Ishikawa (cell line): ENCODE results near the gene FLT3LG.

Experiments used
- CEBPB ChIP-seq: IDR thresholded peaks from 2 replicates; pipeline ENCODE4 v1.6.1; 2012
- CREB1 ChIP-seq: IDR thresholded peaks from 2 replicates; pipeline ENCODE4 v1.6.1; 2012; ENCODE audit warnings: low read depth
- EGR1 ChIP-seq: IDR thresholded peaks from 2 replicates; pipeline ENCODE4 v1.6.1; 2012
- EP300 ChIP-seq: IDR thresholded peaks from 2 replicates; pipeline ENCODE4 v1.6.1; 2012; ENCODE audit warnings: borderline replicate concordance
- FOXM1 ChIP-seq: IDR thresholded peaks from 2 replicates; pipeline ENCODE4 v1.6.1; 2012; ENCODE audit warnings: low read depth, borderline replicate concordance
- NFIC ChIP-seq: IDR thresholded peaks from 2 replicates; pipeline ENCODE4 v1.6.1; 2012
- RAD21 ChIP-seq: IDR thresholded peaks from 2 replicates; pipeline ENCODE4 v1.6.1; 2012; ENCODE audit warnings: low read depth
- TAF1 ChIP-seq: IDR thresholded peaks from 2 replicates; pipeline ENCODE4 v1.6.1; 2012; ENCODE audit warnings: low read depth, mild to moderate bottlenecking
- TCF12 ChIP-seq: IDR thresholded peaks from 2 replicates; pipeline ENCODE4 v1.6.1; 2012; ENCODE audit warnings: low read depth
- TEAD4 ChIP-seq: IDR thresholded peaks from 2 replicates; pipeline ENCODE4 v1.6.1; 2012
- YY1 ChIP-seq: IDR thresholded peaks from 2 replicates; pipeline ENCODE4 v1.6.1; 2012; ENCODE audit warnings: low read depth
- ZBTB7A ChIP-seq: IDR thresholded peaks from 2 replicates; pipeline ENCODE4 v1.6.1; 2012; ENCODE audit warnings: low read depth
- TF ChIP-seq, protein P1 (sequence below): IDR thresholded peaks from 2 replicates; pipeline ENCODE4 v1.6.1; 2012
- TF ChIP-seq, protein P2 (sequence below): IDR thresholded peaks from 2 replicates; pipeline ENCODE4 v1.6.1; 2012
- TF ChIP-seq, protein P3 (sequence below): IDR thresholded peaks from 2 replicates; pipeline ENCODE4 v1.6.1; 2012; ENCODE audit warnings: low read depth, mild to moderate bottlenecking

Gene FLT3LG

DNA sequence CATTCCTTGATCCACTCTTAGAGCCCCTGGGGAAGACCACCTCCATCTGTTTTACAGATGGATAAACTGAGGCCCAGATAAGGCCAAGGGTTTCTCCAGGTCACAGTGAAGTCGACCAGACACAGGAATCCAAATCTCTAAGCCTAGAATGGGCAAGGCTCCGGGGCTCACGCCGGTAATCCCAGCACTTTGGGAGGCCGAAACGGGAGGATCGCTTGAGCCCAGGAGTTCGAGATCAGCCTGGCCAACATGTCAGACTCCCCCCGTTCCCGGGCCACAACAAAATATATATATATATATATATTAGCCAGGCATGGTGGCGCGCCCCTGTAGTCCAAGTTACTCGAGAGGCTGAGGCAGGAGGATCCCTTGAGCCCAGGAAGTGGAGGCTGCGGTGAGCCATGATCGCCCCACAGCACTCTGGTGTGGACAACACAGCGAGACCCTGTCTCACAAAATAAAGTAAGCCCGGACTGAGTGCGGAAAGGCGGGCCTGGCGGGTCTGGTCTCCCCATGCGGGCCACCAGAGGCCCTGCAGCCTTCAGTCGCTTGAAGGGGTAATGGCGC lies 12.8 kb downstream of the FLT3LG start:
- TF ChIP-seq TAF1: no peak
- TF ChIP-seq CREB1: no peak
- TF ChIP-seq EP300: no peak
- no peak for TF ChIP-seq EGR1
- TF ChIP-seq TEAD4: no peak
- no peak for TF ChIP-seq CEBPB
- TF ChIP-seq, protein P1, sequence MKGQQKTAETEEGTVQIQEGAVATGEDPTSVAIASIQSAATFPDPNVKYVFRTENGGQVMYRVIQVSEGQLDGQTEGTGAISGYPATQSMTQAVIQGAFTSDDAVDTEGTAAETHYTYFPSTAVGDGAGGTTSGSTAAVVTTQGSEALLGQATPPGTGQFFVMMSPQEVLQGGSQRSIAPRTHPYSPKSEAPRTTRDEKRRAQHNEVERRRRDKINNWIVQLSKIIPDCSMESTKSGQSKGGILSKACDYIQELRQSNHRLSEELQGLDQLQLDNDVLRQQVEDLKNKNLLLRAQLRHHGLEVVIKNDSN: no peak
- TF ChIP-seq, protein P2, sequence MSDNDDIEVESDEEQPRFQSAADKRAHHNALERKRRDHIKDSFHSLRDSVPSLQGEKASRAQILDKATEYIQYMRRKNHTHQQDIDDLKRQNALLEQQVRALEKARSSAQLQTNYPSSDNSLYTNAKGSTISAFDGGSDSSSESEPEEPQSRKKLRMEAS: no peak
- TF ChIP-seq, protein P3, sequence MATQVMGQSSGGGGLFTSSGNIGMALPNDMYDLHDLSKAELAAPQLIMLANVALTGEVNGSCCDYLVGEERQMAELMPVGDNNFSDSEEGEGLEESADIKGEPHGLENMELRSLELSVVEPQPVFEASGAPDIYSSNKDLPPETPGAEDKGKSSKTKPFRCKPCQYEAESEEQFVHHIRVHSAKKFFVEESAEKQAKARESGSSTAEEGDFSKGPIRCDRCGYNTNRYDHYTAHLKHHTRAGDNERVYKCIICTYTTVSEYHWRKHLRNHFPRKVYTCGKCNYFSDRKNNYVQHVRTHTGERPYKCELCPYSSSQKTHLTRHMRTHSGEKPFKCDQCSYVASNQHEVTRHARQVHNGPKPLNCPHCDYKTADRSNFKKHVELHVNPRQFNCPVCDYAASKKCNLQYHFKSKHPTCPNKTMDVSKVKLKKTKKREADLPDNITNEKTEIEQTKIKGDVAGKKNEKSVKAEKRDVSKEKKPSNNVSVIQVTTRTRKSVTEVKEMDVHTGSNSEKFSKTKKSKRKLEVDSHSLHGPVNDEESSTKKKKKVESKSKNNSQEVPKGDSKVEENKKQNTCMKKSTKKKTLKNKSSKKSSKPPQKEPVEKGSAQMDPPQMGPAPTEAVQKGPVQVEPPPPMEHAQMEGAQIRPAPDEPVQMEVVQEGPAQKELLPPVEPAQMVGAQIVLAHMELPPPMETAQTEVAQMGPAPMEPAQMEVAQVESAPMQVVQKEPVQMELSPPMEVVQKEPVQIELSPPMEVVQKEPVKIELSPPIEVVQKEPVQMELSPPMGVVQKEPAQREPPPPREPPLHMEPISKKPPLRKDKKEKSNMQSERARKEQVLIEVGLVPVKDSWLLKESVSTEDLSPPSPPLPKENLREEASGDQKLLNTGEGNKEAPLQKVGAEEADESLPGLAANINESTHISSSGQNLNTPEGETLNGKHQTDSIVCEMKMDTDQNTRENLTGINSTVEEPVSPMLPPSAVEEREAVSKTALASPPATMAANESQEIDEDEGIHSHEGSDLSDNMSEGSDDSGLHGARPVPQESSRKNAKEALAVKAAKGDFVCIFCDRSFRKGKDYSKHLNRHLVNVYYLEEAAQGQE: no peak
- TF ChIP-seq NFIC: no peak
- TF ChIP-seq RAD21: no peak
- no peak for TF ChIP-seq YY1
- no peak for TF ChIP-seq FOXM1
- no peak for TF ChIP-seq ZBTB7A
- no peak for TF ChIP-seq TCF12

DNA sequence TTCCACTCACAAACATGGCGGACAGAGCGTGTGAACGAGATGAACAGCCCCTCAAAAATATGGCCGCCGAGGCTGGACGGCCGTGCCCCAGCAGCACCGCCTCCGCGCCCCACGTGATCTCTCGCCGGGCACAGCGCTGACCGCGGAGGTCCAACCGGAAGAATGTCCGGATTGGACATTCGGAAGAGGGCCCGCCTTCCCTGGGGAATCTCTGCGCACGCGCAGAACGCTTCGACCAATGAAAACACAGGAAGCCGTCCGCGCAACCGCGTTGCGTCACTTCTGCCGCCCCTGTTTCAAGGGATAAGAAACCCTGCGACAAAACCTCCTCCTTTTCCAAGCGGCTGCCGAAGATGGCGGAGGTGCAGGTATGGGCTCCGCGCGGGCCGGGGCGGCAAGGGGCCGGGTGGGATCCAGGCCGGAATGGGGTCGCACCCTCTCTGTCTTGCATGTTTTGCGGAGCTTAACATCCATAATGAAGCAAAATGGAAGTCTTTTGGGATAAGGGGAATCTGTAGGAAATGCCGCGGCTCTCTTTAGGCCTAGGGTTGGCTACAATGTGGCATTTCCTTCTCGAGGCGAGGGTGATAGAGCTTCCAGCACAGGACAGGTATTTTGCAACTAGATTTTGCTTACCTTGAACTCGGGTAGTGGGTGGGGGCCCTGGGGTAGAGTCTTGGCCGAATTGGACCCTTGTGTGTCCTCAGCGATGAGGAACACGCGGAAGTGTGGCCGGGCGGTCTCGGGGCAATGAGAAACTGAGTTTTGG lies 13.4 kb downstream of the FLT3LG start, which contains the start of gene RPL13A:
TSS of gene RPL13A (plus strand) at position 332 of the 769 bp plus-strand sequence. CDS start at position 354, 22 bp downstream.
- TF ChIP-seq TCF12: peak; percentile 48; the same call in 1 of the 2 replicates
- TF ChIP-seq RAD21: no peak
- peak; percentile 96 for TF ChIP-seq CREB1
- peak; percentile 99 for TF ChIP-seq TAF1
- peak; percentile 90 for TF ChIP-seq CEBPB
- TF ChIP-seq EP300: no peak; the same call in 1 of the 2 replicates
- TF ChIP-seq EGR1: peak; percentile 93
- TF ChIP-seq, protein P3: peak; percentile 38; the same call in 1 of the 2 replicates
- TF ChIP-seq TEAD4: no peak
- no peak for TF ChIP-seq FOXM1
- TF ChIP-seq, protein P2: peak; percentile 67
- peak; percentile 98 for TF ChIP-seq YY1
- TF ChIP-seq ZBTB7A: no peak
- 0 out of 2 replicates have a peak, but pooled peaks have one; percentile 17 for TF ChIP-seq NFIC
- TF ChIP-seq, protein P1: peak; percentile 99

DNA sequence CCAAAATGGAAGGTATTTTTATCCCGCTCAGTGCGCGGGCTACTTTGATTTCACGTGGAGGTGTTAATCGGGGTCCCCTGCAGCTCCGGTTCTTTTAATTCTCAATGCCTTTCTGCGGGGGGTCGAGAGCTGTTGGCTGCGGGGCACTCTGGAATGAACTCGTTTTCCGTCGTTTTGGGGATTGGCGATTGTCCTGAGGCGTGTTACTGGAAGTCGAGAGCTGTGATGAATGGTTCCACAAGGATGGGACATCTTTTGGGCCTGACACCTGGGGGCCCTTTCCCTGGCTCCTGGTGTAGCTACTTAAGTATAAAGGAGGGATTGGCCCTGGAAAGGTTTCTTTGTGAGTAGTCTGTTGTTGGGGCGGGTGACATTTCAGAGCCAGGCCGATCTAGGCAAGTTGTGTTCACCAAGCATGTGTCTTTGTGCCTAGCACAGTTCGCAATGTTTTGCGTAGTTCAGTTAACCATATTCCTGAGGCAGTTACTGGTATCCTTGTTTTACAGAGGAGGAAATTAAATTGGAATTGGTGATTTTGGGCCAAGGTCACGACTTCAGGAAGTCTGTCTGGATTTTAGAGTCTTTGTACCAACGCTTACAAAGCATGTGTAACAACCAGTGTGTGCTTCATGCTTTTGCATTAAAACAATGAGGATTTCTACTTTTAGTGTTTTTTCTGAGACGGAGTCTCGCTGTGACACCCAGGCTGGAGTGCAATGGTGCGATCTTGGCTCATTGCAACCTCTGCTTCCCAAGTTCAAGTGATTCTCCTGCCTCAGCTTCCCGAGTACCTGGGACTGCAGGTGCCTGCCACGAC lies 14.2 kb downstream of the FLT3LG start:
- no peak for TF ChIP-seq TCF12
- 0 out of 2 replicates have a peak, but pooled peaks have one; percentile 12 for TF ChIP-seq TEAD4

DNA sequence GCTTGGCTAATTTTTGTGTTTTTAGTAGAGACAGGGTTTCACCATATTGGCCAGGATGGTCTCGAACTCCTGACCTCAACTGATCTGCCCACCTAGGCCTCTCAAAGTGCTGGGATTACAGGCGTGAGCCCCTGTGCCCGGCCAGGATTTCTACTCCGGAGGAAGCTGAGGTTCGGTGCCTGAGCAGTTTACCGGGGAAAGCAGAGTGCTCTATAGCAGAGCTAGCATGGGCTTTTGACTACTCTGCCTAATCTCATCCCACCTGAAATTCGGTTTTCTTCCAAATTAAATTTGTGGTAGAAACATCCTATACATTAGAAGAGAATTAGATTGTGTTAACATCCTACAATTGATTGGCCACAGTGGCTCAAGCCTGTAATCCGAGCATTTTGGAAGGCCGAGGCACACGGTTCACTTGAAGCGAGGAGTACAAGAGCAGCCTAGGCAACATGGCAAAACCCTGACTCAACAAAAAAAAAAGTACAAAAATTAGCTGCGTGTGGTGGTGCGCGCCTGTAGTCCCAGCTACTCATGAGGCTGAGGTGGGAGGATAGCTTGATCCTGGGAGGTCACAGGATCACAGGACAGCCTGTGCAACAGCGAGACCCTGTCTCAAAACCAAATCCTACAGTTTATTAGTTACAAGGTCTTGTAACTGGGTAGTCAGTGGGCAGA lies 15.0 kb downstream of the FLT3LG start:
- no peak for TF ChIP-seq RAD21
- no peak for TF ChIP-seq EGR1
- no peak for TF ChIP-seq NFIC
- TF ChIP-seq, protein P1: no peak
- no peak for TF ChIP-seq CREB1
- no peak for TF ChIP-seq TAF1
- TF ChIP-seq, protein P3: no peak
- TF ChIP-seq EP300: no peak
- TF ChIP-seq, protein P2: no peak
- TF ChIP-seq ZBTB7A: no peak
- no peak for TF ChIP-seq CEBPB
- TF ChIP-seq FOXM1: no peak
- no peak for TF ChIP-seq TCF12
- no peak for TF ChIP-seq YY1
- TF ChIP-seq TEAD4: no peak
